Type B pancreatic cell (in vitro differentiated cells): ENCODE measurements around the gene WDR11. TPM values are rescaled to one million over a fixed set of nuclear protein-coding genes. Genes with fewer than 3 reads are reported as not detected.

Experiments used
- DNase-seq: peaks from one replicate; pipeline ENCODE4 v3.0.0; 2021; ENCODE audit warnings: mixed read lengths; ENCODE audit not compliant: unreplicated experiment; ENCODE audit errors: extremely low spot score
- H3K27ac Mint-ChIP-seq: 2 replicates; pipeline ENCODE4 v1.8.0; 2021; ENCODE audit warnings: mild to moderate bottlenecking, mixed read lengths
- H3K27me3 Mint-ChIP-seq: 2 replicates; pipeline ENCODE4 v1.8.0; 2021; ENCODE audit warnings: mixed read lengths
- H3K36me3 Mint-ChIP-seq: 2 replicates; pipeline ENCODE4 v1.8.0; 2021; ENCODE audit warnings: mixed read lengths
- H3K4me1 Mint-ChIP-seq: one replicate; pipeline ENCODE4 v1.8.0; 2021; ENCODE audit warnings: mixed read lengths; ENCODE audit not compliant: unreplicated experiment
- H3K4me3 Mint-ChIP-seq: 2 replicates; pipeline ENCODE4 v1.8.0; 2021; ENCODE audit warnings: mild to moderate bottlenecking, mixed read lengths
- H3K9me3 Mint-ChIP-seq: 2 replicates; pipeline ENCODE4 v1.8.0; 2021; ENCODE audit warnings: mixed read lengths
- total RNA-seq: library from RNA; stranded (reverse); gene quantifications from 2 replicates; pipeline ENCODE4 v1.2.1, GENCODE V29; 2021; ENCODE audit warnings: low replicate concordance
- TF ChIP-seq, protein P1 (sequence below): fragments of 200-600 bp; sonication (generic); conservative IDR thresholded peaks from 2 replicates; pipeline ENCODE4 v1.5.0; 2021; ENCODE audit warnings: antibody characterized with exemption, mild to moderate bottlenecking

WDR11 gene
- total RNA-seq, 1 donor from 2014 or later = 65.5 TPM

- no peak for DNase-seq
- no peak overlapping the region for H3K4me3 Mint-ChIP-seq
- H3K4me1 Mint-ChIP-seq = peaks cover 6% of the 10 kb centered on the region
- H3K36me3 Mint-ChIP-seq = peaks cover 12% of the 10 kb centered on the region
- TF ChIP-seq, protein P1, sequence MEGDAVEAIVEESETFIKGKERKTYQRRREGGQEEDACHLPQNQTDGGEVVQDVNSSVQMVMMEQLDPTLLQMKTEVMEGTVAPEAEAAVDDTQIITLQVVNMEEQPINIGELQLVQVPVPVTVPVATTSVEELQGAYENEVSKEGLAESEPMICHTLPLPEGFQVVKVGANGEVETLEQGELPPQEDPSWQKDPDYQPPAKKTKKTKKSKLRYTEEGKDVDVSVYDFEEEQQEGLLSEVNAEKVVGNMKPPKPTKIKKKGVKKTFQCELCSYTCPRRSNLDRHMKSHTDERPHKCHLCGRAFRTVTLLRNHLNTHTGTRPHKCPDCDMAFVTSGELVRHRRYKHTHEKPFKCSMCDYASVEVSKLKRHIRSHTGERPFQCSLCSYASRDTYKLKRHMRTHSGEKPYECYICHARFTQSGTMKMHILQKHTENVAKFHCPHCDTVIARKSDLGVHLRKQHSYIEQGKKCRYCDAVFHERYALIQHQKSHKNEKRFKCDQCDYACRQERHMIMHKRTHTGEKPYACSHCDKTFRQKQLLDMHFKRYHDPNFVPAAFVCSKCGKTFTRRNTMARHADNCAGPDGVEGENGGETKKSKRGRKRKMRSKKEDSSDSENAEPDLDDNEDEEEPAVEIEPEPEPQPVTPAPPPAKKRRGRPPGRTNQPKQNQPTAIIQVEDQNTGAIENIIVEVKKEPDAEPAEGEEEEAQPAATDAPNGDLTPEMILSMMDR = no peak
- no peak overlapping the region for H3K27ac Mint-ChIP-seq
- H3K9me3 Mint-ChIP-seq = peaks cover 16% of the 10 kb centered on the region
- peaks cover 4% of the 10 kb centered on the region for H3K27me3 Mint-ChIP-seq
These were observed 102.7 kb downstream of the WDR11 start for GRCh38 chr10:120953897-120954296.
